H1 (cell line): ENCODE data around the gene CELA1. TPM values are rescaled to one million over a fixed set of nuclear protein-coding genes. Genes with fewer than 3 reads are reported as not detected.

Source experiments
- CTCF ChIA-PET: fragments of 300-600 bp; sonication (Branson Sonifier 250); formaldehyde crosslinking; loops from one replicate; lab custom pipeline; 2021; ENCODE audit not compliant: partially characterized antibody; lab: Charles Lee
- POLR2A ChIA-PET: fragments of 300-600 bp; sonication (Branson Sonifier 250); formaldehyde crosslinking; loops from one replicate; lab custom pipeline; 2021; ENCODE audit warnings: inconsistent platforms; ENCODE audit not compliant: partially characterized antibody; lab: Charles Lee
- DNase-seq, 2 experiments: peaks; one replicate each; pipeline versions ENCODE4 v3.0.0 to v3.0.0-alpha.2; 2010 to 2022; ENCODE audit warnings: low spot score in 2 of 2, low read depth in 1 of 2, mixed read lengths in 1 of 2
- FAIRE-seq: peaks from 2 replicates; lab custom pipeline; 2011; peaks lifted over from hg19 to GRCh38; lab: Jason Lieb, UNC
- H2AFZ ChIP-seq: 2 replicates; pipeline ENCODE4 v1.8.1; 2012; ENCODE audit warnings: low read length, inconsistent platforms
- H2AK5ac ChIP-seq: 2 replicates; pipeline ENCODE4 v1.6.1; 2013; ENCODE audit warnings: low read depth, low read length
- H2BK120ac ChIP-seq: replicated peaks from 2 replicates; pipeline ENCODE3; 2013; ENCODE audit warnings: low read depth, low read length, inconsistent platforms
- H2BK12ac ChIP-seq: 2 replicates; pipeline ENCODE4 v1.6.1; 2013; ENCODE audit warnings: low read depth, low read length
- H2BK15ac ChIP-seq: 2 replicates; pipeline ENCODE4 v1.6.1; 2013; ENCODE audit warnings: low read length
- H2BK20ac ChIP-seq: 2 replicates; pipeline ENCODE4 v1.6.1; 2013; ENCODE audit warnings: low read length
- H2BK5ac ChIP-seq: 2 replicates; pipeline ENCODE4 v1.6.1; 2013; ENCODE audit warnings: low read depth, low read length
- H3K14ac ChIP-seq: 2 replicates; pipeline ENCODE4 v1.6.1; 2013; ENCODE audit warnings: inconsistent platforms; ENCODE audit not compliant: insufficient read length
- H3K18ac ChIP-seq: 2 replicates; pipeline ENCODE4 v1.6.1; 2013; ENCODE audit warnings: low read length; ENCODE audit errors: extremely low read depth
- H3K23ac ChIP-seq: 2 replicates; pipeline ENCODE4 v1.6.1; 2013; ENCODE audit warnings: inconsistent platforms; ENCODE audit not compliant: insufficient read length
- H3K23me2 ChIP-seq: 2 replicates; pipeline ENCODE4 v1.6.1; 2013; ENCODE audit warnings: low read depth, low read length
- H3K27ac ChIP-seq: 2 replicates; pipeline ENCODE4 v1.6.1; 2011; ENCODE audit warnings: low read depth, low read length, inconsistent platforms
- H3K27me3 ChIP-seq, 4 experiments: replicated peaks in 1 of 4; 1 replicate in 1 of 4; 2 replicates in 3 of 4; pipeline versions ENCODE4 v1.6.1 to v1.8.1; 2011 to 2013; ENCODE audit warnings: low read length in 3 of 4, mild to moderate bottlenecking in 3 of 4, inconsistent platforms in 2 of 4, mixed read lengths in 2 of 4, moderate library complexity in 1 of 4; ENCODE audit not compliant: control insufficient read depth in 3 of 4, insufficient read depth in 3 of 4; ENCODE audit errors: extremely low read depth in 1 of 4
- H3K36me3 ChIP-seq, 4 experiments: 2 replicates each; pipeline versions ENCODE4 v1.6.1 to v1.8.1; 2011 to 2013; ENCODE audit warnings: mild to moderate bottlenecking in 4 of 4, low read length in 3 of 4, moderate library complexity in 2 of 4, control low read depth in 1 of 4, inconsistent platforms in 1 of 4; ENCODE audit not compliant: insufficient read depth in 4 of 4, control insufficient read depth in 2 of 4
- H3K4ac ChIP-seq: replicated peaks from 2 replicates; pipeline ENCODE3; 2013; ENCODE audit warnings: low read length, low read depth, mixed read lengths, inconsistent platforms; ENCODE audit not compliant: insufficient read length
- H3K4me1 ChIP-seq, 4 experiments: replicated peaks in 1 of 4; 1 replicate in 1 of 4; 2 replicates in 3 of 4; pipeline versions ENCODE4 v1.6.1 to v1.8.1; 2011 to 2013; ENCODE audit warnings: low read length in 3 of 4, inconsistent platforms in 2 of 4, mixed read lengths in 1 of 4; ENCODE audit not compliant: insufficient read depth in 4 of 4, control insufficient read depth in 3 of 4
- H3K4me2 ChIP-seq, 2 experiments: 2 replicates each; pipeline versions ENCODE4 v1.6.1 to v1.8.1; 2011 to 2013; ENCODE audit warnings: low read depth in 2 of 2, low read length in 2 of 2, control low read depth in 1 of 2, inconsistent platforms in 1 of 2, mild to moderate bottlenecking in 1 of 2; ENCODE audit not compliant: insufficient read depth in 1 of 2
- H3K4me3 ChIP-seq, 4 experiments: fragments of 200-600, 300-600 bp in 1 of 4; sonication (generic), shearing (Covaris generic), sonication (Bioruptor Twin) in 1 of 4; 2 replicates each; pipeline versions ENCODE4 v1.5.1 to v1.8.1; 2011 to 2016; ENCODE audit warnings: low read length in 4 of 4, low read depth in 3 of 4, control low read depth in 2 of 4, inconsistent platforms in 2 of 4, mild to moderate bottlenecking in 2 of 4, mixed read lengths in 1 of 4, moderate library complexity in 1 of 4; ENCODE audit not compliant: insufficient read depth in 2 of 4; ENCODE audit errors: extremely low read depth in 1 of 4
- H3K56ac ChIP-seq: replicated peaks from 2 replicates; pipeline ENCODE3; 2013; ENCODE audit warnings: low read depth, mild to moderate bottlenecking, mixed read lengths, low read length, inconsistent platforms; ENCODE audit not compliant: insufficient read length
- H3K79me1 ChIP-seq: 2 replicates; pipeline ENCODE4 v1.6.1; 2013; ENCODE audit warnings: low read depth, low read length, control low read depth
- H3K79me2 ChIP-seq, 2 experiments: 2 replicates each; pipeline versions ENCODE4 v1.6.1 to v1.8.1; 2012 to 2013; ENCODE audit warnings: low read length in 2 of 2, mild to moderate bottlenecking in 2 of 2, inconsistent platforms in 1 of 2; ENCODE audit not compliant: insufficient read depth in 2 of 2, control insufficient read depth in 1 of 2
- H3K9ac ChIP-seq, 4 experiments: replicated peaks in 1 of 4; 1 replicate in 1 of 4; 2 replicates in 3 of 4; pipeline versions ENCODE4 v1.6.1 to v1.8.1; 2011 to 2013; ENCODE audit warnings: low read depth in 3 of 4, low read length in 3 of 4, control low read depth in 2 of 4, mild to moderate bottlenecking in 2 of 4, moderate library complexity in 2 of 4, inconsistent platforms in 1 of 4; ENCODE audit errors: extremely low read depth in 1 of 4
- H3K9me3 ChIP-seq, 2 experiments: 2 replicates each; pipeline versions ENCODE4 v1.6.1 to v1.8.1; 2012 to 2013; ENCODE audit warnings: mild to moderate bottlenecking in 2 of 2, moderate library complexity in 2 of 2, control low read depth in 1 of 2, inconsistent platforms in 1 of 2, low read depth in 1 of 2, low read length in 1 of 2, mixed read lengths in 1 of 2; ENCODE audit not compliant: insufficient read depth in 2 of 2
- H4K20me1 ChIP-seq, 2 experiments: replicated peaks in 1 of 2; 2 replicates each; pipeline versions ENCODE3 to v1.8.1; 2011 to 2013; ENCODE audit warnings: inconsistent platforms in 2 of 2, low read length in 2 of 2, mild to moderate bottlenecking in 1 of 2; ENCODE audit not compliant: insufficient read depth in 2 of 2, control insufficient read depth in 1 of 2
- H4K5ac ChIP-seq: 2 replicates; pipeline ENCODE4 v1.6.1; 2013; ENCODE audit warnings: low read length, low read depth, mixed read lengths, inconsistent platforms; ENCODE audit not compliant: insufficient read length
- H4K8ac ChIP-seq: 2 replicates; pipeline ENCODE4 v1.8.0; 2013; ENCODE audit warnings: mild to moderate bottlenecking, moderate library complexity, low read length, inconsistent platforms; ENCODE audit not compliant: insufficient read depth; ENCODE audit errors: extremely low read depth
- H4K91ac ChIP-seq: replicated peaks from 2 replicates; pipeline ENCODE3; 2013; ENCODE audit warnings: low read length, mixed read lengths, inconsistent platforms; ENCODE audit not compliant: insufficient read length
- BACH1 ChIP-seq: IDR thresholded peaks from 2 replicates; pipeline ENCODE4 v1.6.1; 2012; ENCODE audit warnings: low read length, improper control_type of control experiment
- CEBPB ChIP-seq: IDR thresholded peaks from 2 replicates; pipeline ENCODE4 v1.6.1; 2012; ENCODE audit warnings: low read depth, low read length
- EGR1 ChIP-seq: IDR thresholded peaks from 2 replicates; pipeline ENCODE4 v1.6.1; 2011; ENCODE audit warnings: low read depth, low read length, borderline replicate concordance
- EP300 ChIP-seq, 2 experiments: IDR thresholded peaks; 1 replicate in 1 of 2; 2 replicates in 1 of 2; pipeline ENCODE4 v1.6.1; 2011 to 2012; ENCODE audit warnings: low read depth in 2 of 2, low read length in 2 of 2, mild to moderate bottlenecking in 2 of 2, borderline replicate concordance in 1 of 2, inconsistent platforms in 1 of 2, moderate library complexity in 1 of 2
- MAFK ChIP-seq: IDR thresholded peaks from 2 replicates; pipeline ENCODE4 v1.6.1; 2012; ENCODE audit warnings: low read depth, mild to moderate bottlenecking, improper control_type of control experiment, low read length
- RFX5 ChIP-seq: IDR thresholded peaks from 2 replicates; pipeline ENCODE4 v1.6.1; 2011; ENCODE audit warnings: low read depth, low read length, improper control_type of control experiment, borderline replicate concordance
- SIN3A ChIP-seq, 2 experiments: IDR thresholded peaks in 1 of 2; conservative IDR thresholded peaks in 1 of 2; 2 replicates each; pipeline ENCODE4 v1.6.1; 2011 to 2012; ENCODE audit warnings: low read length in 2 of 2, improper control_type of control experiment in 1 of 2, low read depth in 1 of 2, mild to moderate bottlenecking in 1 of 2
- SIRT6 ChIP-seq: IDR thresholded peaks from one replicate; pipeline ENCODE4 v1.7.1; 2012; ENCODE audit warnings: low read length, inconsistent platforms
- SP2 ChIP-seq: IDR thresholded peaks from 2 replicates; pipeline ENCODE4 v1.6.1; 2012; ENCODE audit warnings: mild to moderate bottlenecking, low read length, inconsistent platforms
- SRF ChIP-seq: IDR thresholded peaks from 2 replicates; pipeline ENCODE4 v1.6.1; 2011; ENCODE audit warnings: mild to moderate bottlenecking, low read depth, low read length, moderate library complexity
- TAF7 ChIP-seq: optimal IDR thresholded peaks from 2 replicates; pipeline ENCODE3; 2011; ENCODE audit warnings: low read depth, mild to moderate bottlenecking, inconsistent platforms, low read length, moderate library complexity, borderline replicate concordance
- TBP ChIP-seq: IDR thresholded peaks from 2 replicates; pipeline ENCODE4 v1.6.1; 2011; ENCODE audit warnings: low read depth, low read length, improper control_type of control experiment
- TCF12 ChIP-seq: IDR thresholded peaks from 2 replicates; pipeline ENCODE4 v1.6.1; 2011; ENCODE audit warnings: low read depth, mild to moderate bottlenecking, low read length
- ZNF274 ChIP-seq: IDR thresholded peaks from 2 replicates; pipeline ENCODE4 v1.7.0; 2012; ENCODE audit warnings: low read length, borderline replicate concordance; ENCODE audit errors: extremely low read depth
- WGBS, 2 experiments: shearing (Covaris generic) in 1 of 2; methylation state at CpG; one replicate each; pipeline versions ENCODE4 v1.1.6 to v1.1.7; 2013 to 2015; ENCODE audit warnings: low lambda C conversion rate in 2 of 2, mixed read lengths in 2 of 2, inconsistent platforms in 1 of 2, low coverage in 1 of 2, missing lambda C conversion rate in 1 of 2; ENCODE audit not compliant: insufficient replicate concordance in 2 of 2, insufficient coverage in 1 of 2, insufficient read length in 1 of 2; ENCODE audit errors: extremely low coverage in 1 of 2, missing lambda C conversion rate in 1 of 2; 5-methylcytosine and 5-hydroxymethylcytosine counted together
- polyA plus RNA-seq, 7 experiments: library from polyadenylated mRNA; depleted of rRNA in 3 of 7; stranded (reverse) in 5 of 7; unstranded in 2 of 7; fragments of >200 nt in 5 of 7; fragments of 200-250 nt in 2 of 7; gene quantifications; 1 replicate in 5 of 7; 2 replicates in 1 of 7; 4 replicates in 1 of 7; pipeline versions ENCODE4 v1.2.1 to v1.2.3, GENCODE V29; 2011 to 2013; ENCODE audit warnings: missing spikeins in 2 of 7, mixed read lengths in 2 of 7
- total RNA-seq: library from RNA; stranded (reverse); fragmentation: NEBNext Ultra II Directional; extraction: Animal tissue kit (Norgen Biotek cat#: 25700); gene quantifications from 2 replicates; pipeline ENCODE4 v1.2.1, GENCODE V29; 2021
- TF ChIP-seq, protein P1 (sequence below): IDR thresholded peaks from 2 replicates; pipeline ENCODE4 v1.6.1; 2012; ENCODE audit warnings: inconsistent platforms

The CELA1 gene
- total and polyA plus RNA-seq, 2 of the 8 experiments (the other 6 are each of a cell fraction or from before 2014, with no cell fraction given) = 0.09 TPM; not detected in 1

DNA sequence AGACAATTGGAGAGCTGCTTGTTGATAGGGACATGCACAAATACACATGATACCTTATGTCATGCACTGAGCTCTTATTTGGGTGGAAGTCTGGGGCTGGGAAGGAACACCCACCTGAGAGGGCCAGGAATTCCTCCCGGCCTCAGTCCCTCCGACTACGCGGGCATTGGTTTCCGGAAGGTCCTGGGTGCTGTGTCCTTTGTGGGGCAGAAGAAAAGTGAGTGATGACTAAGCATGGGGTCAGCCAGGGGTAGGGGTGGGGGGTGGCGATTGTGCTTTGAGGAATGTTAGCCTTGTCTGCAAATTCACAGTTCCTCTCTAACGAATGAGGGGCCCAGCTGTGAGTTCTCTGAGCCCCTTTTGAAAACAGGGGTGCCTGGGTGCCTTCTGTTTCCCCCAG is 798 bp downstream of the CELA1 start:
- H3K9ac ChIP-seq = no peak overlapping the region
- H3K18ac ChIP-seq = no peak overlapping the region
- H2AK5ac ChIP-seq = no peak overlapping the region
- no peaks in the 10 kb centered on the region for H3K36me3 ChIP-seq
- H2BK15ac ChIP-seq = no peak overlapping the region
- no peak overlapping the region for H3K4me2 ChIP-seq
- H3K56ac ChIP-seq = no peak overlapping the region
- DNase-seq (no peak), FAIRE-seq (no peak)
- H3K79me2 ChIP-seq = no peaks in the 10 kb centered on the region
- no peak overlapping the region for H2BK12ac ChIP-seq
- H2BK20ac ChIP-seq = no peak overlapping the region
- no peak overlapping the region for H2BK120ac ChIP-seq
- WGBS, 2 experiments = 84% methylated on average over 6 of the region's 7 CpGs; no CpG with 5 or more reads in 1 of the 2 experiments
- no peaks in the 10 kb centered on the region for H3K23me2 ChIP-seq
- no peak overlapping the region for H3K4me3 ChIP-seq
- POLR2A ChIA-PET = no interaction called here
- H3K27me3 ChIP-seq = no peaks in the 10 kb centered on the region
- H3K4ac ChIP-seq = no peak overlapping the region
- no peak overlapping the region for H3K23ac ChIP-seq
- no peaks in the 10 kb centered on the region for H3K9me3 ChIP-seq
- CTCF ChIA-PET = interaction anchor here (0.6 to 6.8 kb wide), 5 partner anchors 10 to 77 kb away, joined by 3 to 111 read pairs (median 4); partner anchors contain the start of gene SMAGP
- H3K4me1 ChIP-seq = peaks cover 0 to 3% (median 2%) of the 10 kb centered on the region in 4 experiments; a peak in 3 of 7 replicates
- no peak overlapping the region for H4K91ac ChIP-seq
- H4K5ac ChIP-seq = no peak overlapping the region
- no peak overlapping the region for H4K8ac ChIP-seq
- no peaks in the 10 kb centered on the region for H3K79me1 ChIP-seq
- no peaks in the 10 kb centered on the region for H4K20me1 ChIP-seq
- H3K14ac ChIP-seq = no peak overlapping the region
- no peak overlapping the region for H2BK5ac ChIP-seq
- H2AFZ ChIP-seq = no peak overlapping the region
- H3K27ac ChIP-seq = no peak overlapping the region
- no peak for TF ChIP-seq SP2
- no peak for TF ChIP-seq ZNF274
- TF ChIP-seq BACH1 = no peak
- no peak for TF ChIP-seq TBP
- TF ChIP-seq EGR1 = no peak
- no peak for TF ChIP-seq TAF7
- no peak for TF ChIP-seq MAFK
- TF ChIP-seq CEBPB = no peak
- no peak for TF ChIP-seq EP300 (IDR thresholded peaks at IDR 0.05; ENCODE audit: borderline replicate concordance in 1 of 2, low read depth in 2 of 2, low read length in 2 of 2)
- no peak for TF ChIP-seq SRF
- TF ChIP-seq RFX5 = no peak
- TF ChIP-seq, protein P1, sequence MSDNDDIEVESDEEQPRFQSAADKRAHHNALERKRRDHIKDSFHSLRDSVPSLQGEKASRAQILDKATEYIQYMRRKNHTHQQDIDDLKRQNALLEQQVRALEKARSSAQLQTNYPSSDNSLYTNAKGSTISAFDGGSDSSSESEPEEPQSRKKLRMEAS = no peak
- TF ChIP-seq TCF12 = no peak
- TF ChIP-seq SIRT6 = no peak
- no peak for TF ChIP-seq SIN3A (conservative IDR thresholded peaks at IDR 0.05 in 1 of 2, IDR thresholded peaks at IDR 0.05 in 1 of 2; ENCODE audit: low read depth in 1 of 2, low read length in 2 of 2)
